HG02943 (cell line): ENCODE measurements around the gene GALNT10.

ENCODE experiments used
- ATAC-seq: cut with Tn5 transposase; IDR thresholded peaks from one replicate; pipeline ENCODE4 v1.9.1; 2021; ENCODE audit warnings: mild to moderate bottlenecking, low read depth, moderate library complexity; ENCODE audit not compliant: unreplicated experiment

GALNT10 gene

DNA sequence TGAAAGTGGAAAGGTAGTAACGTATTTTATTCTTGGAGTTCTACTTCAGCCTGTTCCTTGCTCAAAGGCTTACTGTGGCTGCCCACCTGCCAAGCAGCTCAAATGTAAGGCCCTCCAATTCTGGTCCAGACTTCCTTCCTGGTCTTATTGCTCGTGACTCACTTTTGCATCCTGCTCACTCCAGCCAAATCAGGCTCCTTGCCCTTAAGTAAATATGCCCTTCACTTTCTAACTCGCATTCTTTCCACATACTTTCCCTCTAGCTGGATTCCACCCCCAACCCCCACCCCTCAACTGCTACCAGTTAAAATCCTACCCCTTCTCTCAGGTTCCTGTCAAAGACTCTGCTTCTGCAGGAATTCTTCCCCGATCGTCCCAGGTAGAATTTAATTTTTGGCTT, 96.6 kb downstream of the GALNT10 start:
- ATAC-seq, result no peak

DNA sequence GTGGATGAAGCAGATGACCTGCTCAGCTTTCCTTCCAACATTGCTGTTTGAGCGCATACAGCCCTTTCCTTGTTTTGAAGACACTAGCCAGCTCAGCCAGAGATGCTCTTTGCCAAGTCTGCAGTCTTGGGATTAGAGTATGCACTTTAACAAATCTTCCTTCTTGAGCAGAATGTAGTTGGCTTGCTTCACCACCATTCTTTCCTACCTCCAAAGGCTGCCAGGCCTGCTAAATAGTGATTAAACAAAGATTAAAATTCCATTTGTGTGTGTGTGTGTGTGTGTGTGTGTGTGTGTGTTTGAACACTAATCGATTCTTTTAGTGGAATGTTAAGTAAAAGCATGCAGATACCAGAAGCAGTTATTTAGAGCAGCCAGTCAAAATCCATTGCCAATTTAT, 97.6 kb downstream of the GALNT10 start:
- no peak for ATAC-seq

DNA sequence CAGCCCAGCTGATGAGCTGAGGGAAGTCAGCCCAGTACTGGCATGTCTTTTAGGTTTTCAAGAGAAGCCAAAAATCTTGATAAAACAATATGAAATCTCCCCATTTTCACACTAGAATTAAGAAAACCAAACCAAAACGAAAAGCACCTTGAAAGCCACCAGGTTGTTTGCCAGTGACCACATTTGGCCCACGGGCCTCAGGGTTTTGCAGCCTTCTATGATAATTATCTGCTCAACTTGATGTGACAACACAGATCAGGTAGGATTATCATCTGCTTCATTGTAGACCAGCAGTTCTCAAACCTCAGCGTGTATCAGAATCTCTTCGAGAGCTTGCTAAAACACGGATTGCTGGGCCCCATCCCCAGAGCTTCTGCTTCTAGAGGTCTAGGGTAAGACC, 101.4 kb downstream of the GALNT10 start:
- no peak for ATAC-seq

DNA sequence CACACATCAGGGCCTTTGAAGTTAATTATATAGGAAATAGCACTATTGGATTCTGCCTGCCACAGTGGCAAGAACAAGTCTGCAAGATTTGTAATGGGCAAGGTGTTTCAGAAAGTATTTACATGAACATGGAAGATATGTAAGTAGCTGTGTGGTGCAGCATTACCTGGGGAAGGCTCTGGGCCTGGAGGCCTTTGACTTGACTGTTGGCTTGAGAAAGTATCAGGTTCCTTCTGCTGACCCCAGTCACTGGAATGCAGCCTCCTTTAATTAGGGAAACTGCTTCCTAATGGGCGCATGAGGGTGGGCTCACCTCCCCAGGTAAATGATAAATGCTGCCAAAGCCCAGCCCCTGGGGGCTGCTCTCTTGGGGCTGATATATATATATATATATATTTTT, 102.7 kb downstream of the GALNT10 start:
- no peak for ATAC-seq

DNA sequence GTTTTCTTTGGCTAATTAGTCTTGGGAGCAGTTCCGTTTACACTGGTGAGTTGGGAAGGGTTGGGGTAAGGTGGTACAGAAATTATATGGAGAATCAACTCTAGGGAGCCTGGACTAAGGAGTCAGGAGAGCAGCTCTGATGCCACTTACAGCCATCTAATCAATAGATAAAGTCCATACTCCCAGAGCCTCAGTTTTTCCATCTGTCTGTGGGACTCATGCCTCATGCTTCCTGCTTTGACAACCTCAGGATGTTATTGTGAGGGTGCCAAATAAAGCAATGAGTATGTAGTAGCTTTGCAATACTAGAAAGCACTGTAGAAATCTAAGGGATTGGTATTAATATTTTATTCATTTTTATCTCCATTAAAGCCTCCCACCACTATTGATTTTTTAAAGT, 105.0 kb downstream of the GALNT10 start:
- ATAC-seq, result no peak

DNA sequence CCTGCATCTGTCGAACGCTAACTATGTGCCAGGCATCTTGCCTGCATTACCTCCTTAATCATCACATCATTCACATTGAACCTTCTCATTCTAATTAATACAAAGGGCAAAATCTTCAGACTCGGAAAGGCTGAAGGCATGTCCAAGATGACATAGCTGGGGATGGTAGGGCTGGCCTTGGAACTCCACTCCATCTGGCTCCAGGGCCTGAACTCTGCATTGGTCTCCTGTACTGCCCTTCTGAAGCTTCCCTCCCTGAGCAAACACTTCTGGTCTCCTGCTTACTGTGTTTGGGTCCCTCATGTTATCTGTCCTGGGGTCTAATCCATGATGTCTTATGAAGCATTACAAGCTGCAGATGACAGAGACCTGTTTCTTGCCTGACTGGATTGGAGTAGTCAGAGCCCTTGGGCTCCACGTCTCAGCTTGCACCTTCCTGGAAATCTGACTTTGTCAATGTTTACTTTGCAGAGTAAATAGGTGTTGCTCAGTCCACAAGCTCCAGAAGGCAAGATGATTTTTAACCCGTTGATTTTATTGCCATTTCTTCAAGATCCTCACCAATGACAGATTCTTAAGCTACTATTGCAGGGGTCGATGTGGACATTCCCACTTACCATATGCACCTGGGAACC, 106.1 kb downstream of the GALNT10 start:
- ATAC-seq, result no peak

DNA sequence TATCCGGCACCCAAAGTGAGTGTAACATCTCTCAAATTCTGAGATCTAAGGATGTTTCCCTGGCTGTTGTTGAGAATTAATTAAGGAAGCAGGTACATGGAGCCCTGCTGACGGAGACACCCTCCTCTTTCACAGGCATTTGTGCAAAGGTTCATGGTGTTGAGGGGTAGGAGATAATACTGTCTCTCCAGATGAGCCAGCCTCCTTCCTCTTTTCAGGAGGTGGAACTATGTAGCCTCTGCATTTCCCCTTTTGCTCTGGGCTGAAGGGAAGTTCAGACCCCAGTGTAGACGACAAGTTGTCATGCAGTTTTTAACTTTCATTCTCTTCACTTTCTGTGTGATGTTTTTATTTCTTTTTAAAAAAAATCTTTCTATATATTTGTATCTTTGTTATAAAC, 107.5 kb downstream of the GALNT10 start:
- ATAC-seq, result no peak

DNA sequence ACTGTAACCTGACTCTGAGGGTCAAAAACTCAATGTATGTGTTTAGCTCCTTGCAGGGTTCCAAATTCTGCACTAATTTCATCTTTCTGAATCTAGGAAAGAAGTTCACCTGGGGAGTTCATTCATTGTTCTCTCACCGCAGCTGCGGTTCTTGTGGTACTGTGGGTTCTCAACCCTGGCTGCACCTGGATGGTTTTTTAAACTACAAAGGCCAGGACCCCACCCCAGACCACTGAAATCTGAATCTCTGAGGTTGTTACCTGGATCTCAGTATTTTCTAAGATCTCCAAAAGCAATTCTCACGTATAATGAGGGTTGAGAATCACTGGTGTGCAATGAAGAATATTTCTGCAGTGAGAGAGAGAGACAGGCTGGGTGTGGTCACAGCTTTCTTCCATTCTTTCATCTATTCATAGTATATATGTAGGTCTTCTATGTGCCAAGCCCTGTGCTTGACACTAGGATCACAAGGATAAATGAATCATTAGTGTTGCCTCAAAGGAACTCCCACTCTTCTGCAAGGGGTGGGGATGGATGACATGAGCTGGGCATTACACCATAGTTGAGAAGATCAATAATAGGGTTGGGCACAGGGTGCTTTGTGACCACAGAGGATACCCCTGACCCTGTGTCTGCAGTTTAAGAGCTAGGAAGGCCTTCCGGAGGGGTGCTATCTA, 109.8 kb downstream of the GALNT10 start:
- no peak for ATAC-seq

DNA sequence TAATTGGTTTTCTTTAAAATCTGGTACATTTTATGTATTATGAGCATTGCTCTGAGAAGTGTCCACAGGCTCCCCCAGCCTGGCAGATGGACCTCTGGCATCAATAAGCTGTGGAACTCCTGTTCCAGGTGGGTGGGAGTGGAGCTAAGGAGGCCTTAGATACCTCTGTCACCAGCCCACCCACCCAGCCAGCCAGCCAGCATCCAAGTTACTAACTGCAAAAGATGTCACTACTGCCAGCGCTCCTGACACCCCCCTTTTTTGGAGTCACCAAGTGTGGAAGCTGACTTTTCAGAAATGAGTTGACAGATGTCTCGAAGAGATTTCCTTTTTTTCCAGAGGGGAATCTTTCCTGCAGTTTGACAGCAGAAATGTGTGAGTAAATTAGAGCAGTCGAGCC, 111.2 kb downstream of the GALNT10 start:
- ATAC-seq, result no peak

DNA sequence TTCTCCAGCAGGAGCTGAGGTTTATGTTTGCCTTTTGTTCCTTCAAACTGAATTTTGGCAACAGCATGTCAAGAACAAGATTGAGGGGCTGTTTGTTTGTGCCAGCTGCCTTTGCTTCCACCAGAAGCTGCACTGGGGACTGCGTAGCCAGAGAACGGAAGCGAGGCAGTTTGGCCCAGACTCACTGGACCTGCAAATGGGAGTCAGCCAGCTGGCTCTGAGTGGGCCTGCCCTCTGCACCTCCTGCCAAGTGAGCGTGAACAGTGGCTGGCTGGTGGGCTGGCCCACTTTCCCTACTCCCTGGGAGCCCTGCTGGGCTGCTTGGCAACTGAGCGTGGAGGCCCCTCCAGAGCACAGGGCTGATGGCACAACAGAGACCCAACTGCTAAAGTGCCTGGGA, 111.6 kb downstream of the GALNT10 start:
- no peak for ATAC-seq

DNA sequence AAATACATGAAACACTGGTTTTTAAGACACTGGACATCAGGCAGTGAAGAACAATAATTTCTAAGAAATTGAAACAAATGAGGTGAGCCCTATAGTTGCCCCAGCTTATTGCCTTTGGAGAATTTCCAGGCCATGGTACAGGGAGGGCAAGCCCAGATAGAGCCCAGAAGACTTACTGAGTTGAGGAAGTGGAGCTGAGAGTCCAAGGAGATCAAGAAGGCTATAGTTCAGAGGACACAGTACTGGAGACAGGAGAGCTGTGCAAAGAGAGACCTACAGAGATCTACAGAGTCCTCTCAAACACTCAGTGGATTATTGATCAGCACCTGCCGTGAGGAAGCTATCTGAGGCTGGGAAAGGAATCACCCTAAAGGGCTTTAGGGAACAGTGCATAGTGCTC, 112.6 kb downstream of the GALNT10 start:
- no peak for ATAC-seq

DNA sequence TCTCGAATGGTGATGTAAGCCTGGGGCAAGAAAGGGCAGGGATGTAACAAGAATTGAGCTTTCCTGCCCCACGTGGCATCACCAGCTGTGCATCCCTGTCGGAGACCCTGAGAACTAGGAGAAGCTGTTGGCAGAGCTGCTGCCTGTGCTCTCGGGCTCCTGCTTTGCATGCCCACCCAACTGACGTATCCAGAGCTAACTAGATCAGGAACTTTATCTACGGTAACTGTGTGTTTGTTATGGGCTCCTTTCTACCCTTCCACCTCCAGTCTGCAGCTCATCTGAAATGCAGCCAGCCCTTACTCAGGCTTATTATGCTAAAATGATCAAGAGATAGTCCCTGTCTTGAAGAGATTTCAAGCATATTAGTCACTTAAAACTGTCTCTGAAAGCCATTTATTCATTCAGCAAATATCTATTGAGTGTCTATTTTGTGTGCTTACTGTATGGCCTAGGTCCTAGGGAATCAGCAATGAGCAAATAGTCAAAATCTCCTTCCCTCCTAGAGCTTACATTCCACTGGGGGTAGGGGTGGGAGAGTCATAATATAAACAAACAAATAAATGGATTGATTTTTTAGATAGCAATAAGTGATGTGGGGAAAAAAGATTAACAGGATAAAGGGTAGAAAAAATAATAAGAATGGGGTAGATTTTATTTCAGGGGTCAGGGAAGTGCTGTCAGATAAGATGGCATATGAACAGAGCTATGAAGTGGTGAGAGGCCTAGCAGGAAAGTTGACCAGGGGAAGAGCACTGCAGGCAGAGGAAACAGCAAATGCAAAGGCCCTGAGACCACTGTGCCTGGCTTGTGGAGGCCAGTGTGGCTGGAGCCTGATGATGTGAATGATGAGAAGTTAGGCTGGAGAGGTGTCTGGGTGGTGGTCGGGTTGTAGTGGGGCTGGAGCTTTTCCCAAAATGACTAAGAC, 118.2 kb downstream of the GALNT10 start:
- ATAC-seq, result no peak

DNA sequence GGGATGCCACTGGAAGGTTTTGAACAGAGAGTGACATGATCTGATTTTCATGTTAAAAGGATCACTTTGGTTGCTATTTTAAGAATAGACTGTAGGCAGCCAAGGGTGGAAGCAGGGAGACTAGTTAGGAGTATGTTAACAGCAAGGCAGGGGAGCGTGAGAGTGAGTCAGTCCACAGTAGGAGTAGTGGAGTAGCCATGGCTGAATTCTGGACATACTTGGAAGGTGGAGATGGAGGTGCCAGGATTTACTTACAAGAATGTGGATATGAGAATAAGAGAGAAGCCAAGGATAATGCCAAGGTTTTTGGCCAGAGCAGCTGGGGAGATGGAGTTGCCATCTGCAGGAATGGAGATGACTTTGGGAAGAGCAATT, 118.8 kb downstream of the GALNT10 start:
- ATAC-seq, result no peak

DNA sequence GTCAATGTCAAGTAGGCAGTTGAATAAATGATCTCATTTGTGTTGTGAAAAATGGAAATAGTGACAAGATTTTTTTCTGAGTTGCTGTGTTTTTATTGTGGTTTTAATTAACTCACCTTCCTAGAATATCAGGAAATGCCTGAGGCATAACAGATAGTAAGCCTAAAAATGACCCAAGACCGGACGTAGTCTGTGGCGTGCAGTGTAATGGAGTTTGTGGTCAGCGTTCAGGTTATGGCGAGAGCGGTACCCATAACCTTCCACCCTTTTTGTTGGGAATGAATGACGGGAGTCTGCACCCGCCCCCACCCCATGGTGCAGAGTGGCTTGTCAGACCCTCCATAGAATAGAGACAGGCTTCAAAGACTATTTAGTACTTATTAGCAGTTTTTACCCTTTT, 119.3 kb downstream of the GALNT10 start:
- no peak for ATAC-seq

DNA sequence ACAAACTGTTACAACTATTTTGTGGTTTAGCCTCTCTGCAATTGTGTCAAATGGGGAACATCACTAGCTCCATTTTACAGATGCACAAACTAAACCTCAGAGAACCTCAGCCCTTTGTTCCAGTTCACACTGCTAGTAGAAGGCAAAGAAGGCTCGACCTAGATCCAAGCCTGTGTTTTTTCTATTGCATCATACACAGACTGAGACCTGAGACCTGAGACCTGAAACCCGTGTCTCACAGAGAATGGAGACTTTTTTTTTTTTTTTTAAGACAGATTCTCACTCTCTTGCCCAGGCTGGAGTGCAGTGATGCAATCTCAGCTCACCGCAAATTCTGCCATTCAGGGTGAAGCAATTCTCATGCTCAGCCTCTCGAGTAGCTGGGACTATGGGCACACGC, 120.8 kb downstream of the GALNT10 start:
- ATAC-seq, result no peak

DNA sequence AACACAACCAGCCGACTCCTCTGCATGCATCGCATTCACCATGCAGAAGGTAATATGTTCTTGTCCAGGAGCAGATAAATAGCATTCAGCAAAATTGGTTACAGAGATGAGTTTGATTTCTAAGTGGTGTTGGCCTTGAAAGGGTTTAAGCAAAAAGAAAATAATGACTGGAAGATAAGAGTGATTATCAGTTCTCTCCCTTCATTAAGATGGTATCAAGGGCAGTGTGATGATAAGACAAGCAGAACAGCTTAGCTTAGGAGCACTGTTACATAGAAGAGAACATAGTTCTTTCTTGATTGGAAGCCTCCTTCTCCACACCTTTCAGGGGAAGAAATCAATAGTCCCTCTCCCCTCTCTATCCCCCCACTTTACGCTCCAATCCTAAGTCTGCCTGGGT, 121.5 kb downstream of the GALNT10 start:
- ATAC-seq, result no peak

DNA sequence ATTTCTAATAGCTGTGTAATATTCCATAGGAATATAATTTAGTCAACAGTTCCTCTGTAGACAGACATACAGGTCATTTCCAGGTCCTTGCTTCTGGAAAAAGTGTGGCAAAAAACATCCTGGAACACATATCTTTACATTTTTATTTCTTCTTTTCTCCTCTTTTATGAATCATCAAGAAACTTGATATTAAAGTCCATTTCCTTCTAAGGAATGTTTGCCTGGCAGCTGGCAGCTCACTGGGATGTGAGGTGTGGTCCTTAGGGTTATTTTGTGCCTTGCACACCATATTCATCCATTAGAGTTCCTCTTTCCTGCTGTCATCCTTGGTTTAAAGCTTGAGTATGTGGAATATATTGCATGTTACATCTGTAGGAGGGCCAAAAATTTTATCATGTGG, 122.0 kb downstream of the GALNT10 start:
- ATAC-seq, result no peak

DNA sequence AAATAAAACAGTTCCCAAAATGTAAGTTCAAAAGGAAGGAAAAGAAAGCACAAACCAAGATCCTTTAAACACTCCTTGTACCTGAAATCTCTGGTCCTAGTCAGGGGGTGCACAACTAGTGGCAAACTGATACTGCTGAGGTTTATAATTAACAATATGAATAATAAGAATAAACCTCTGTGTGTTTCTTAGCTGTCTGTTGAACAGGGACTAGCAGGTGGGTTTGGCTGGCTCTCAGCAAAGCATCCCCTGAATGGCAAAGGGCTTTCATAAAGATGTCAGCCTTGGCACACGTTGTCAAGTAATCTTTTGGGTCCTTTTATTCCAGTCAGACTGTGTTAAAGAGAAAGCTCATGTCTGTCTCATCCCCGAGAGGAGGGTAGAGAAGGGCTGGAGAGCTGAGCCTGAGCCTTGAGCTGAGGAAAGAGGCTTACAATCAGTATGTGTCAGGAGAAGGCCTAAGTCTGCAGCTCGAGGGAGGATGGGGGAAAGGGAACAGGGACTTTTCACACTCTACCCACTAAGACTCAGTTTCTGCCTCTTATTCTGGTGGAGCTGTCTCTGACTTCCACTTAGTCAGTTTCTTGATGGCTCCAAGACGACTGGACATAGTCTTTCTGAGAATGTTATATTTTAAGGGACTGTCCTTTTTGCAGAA, 123.0 kb downstream of the GALNT10 start:
- no peak for ATAC-seq

DNA sequence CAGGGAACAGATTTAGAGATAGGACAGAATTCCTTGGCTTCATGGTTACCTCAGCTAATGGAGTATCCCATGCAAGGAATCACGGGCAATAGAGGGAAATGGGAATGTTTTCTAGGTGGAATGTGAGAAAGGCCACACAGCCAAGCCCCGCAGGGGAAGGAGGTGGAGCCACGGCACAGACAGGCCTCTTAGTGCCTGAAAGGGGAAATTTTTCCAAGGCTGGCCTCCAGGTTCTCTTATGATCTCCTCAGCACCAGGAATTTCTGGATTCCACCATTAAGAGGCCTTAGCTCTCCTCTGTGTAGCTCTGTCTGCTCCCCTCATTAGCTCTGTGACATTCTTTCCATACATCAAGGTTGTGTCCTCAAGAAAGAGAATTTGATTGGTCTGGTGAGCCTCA, 124.7 kb downstream of the GALNT10 start:
- no peak for ATAC-seq

DNA sequence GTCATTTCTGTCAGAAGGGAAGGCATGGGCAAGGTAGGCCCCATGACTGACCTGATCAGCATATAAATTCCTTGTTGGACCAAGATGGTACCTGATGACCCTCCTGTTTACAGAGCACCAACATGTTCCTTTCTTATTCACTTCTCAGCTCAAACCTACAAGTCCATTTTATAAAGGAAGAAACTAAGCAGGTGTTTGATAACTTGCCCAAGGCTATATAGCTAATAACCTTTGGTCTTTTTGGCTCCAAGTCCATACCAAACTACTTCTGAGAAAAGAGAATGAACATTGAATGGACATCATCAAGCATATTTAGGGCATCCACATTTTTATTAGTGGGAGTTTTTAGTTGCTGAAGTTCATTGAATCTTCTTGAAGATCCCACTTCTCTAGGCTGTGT, 125.2 kb downstream of the GALNT10 start:
- ATAC-seq, result no peak
